K562 (cell line): ENCODE data around the gene RELL2.

ENCODE experiments used
- BMI1 ChIP-seq: fragments of 150-350 bp; IDR thresholded peaks from 2 replicates; pipeline ENCODE4 v1.6.1; 2014; ENCODE audit warnings: low read length
- CC2D1A ChIP-seq: fragments of 450-650 bp; IDR thresholded peaks from 2 replicates; pipeline ENCODE4 v1.6.1; 2017; ENCODE audit warnings: mild to moderate bottlenecking
- EP300 ChIP-seq: IDR thresholded peaks from 2 replicates; pipeline ENCODE4 v1.6.1; 2012; ENCODE audit warnings: low read length, improper control_type of control experiment
- FOXA1 ChIP-seq: fragments of 450-650 bp; IDR thresholded peaks from 2 replicates; pipeline ENCODE4 v1.6.1; 2016; ENCODE audit warnings: mild to moderate bottlenecking, borderline replicate concordance
- L3MBTL2 ChIP-seq: fragments of 450-650 bp; IDR thresholded peaks from 2 replicates; pipeline ENCODE4 v1.6.1; 2016; ENCODE audit warnings: mild to moderate bottlenecking, moderate library complexity
- MAZ ChIP-seq, 2 experiments: fragments of 450-650 bp in 1 of 2; sonication (generic) in 1 of 2; formaldehyde crosslinking; IDR thresholded peaks in 1 of 2; conservative IDR thresholded peaks in 1 of 2; 2 replicates each; pipeline versions ENCODE4 v1.4.0 to v1.5.0; 2020; ENCODE audit warnings: mild to moderate bottlenecking in 1 of 2, missing genetic modification reagents in 1 of 2
- SMC3 ChIP-seq: conservative IDR thresholded peaks from 2 replicates; pipeline ENCODE4 v1.6.1; 2011; ENCODE audit warnings: low read depth, low read length, improper control_type of control experiment; ENCODE audit not compliant: insufficient read depth
- SNRNP70 ChIP-seq: fragments of 200-400 bp; formaldehyde crosslinking; optimal IDR thresholded peaks from 2 replicates; pipeline ENCODE3; 2017; ENCODE audit warnings: low read depth, low read length
- TAF1 ChIP-seq: IDR thresholded peaks from 2 replicates; pipeline ENCODE4 v1.6.1; 2011; ENCODE audit warnings: mild to moderate bottlenecking, low read length, moderate library complexity; ENCODE audit not compliant: insufficient read depth, control insufficient read depth, severe bottlenecking; ENCODE audit errors: extremely low read depth

GRCh38 chr5:141605523-141606277 is 31.1 kb upstream of the RELL2 start:
- TF ChIP-seq FOXA1 (no peak), CC2D1A (peak; percentile 85), EP300 (peak; percentile 98), SNRNP70 (no peak), TAF1 (peak; percentile 12), BMI1 (no peak), L3MBTL2 (no peak), SMC3 (no peak), MAZ (CRISPR knock-in tag; conservative IDR thresholded peaks at IDR 0.05 in 1 of 2, IDR thresholded peaks at IDR 0.05 in 1 of 2) (peak in 1 of 2 experiments; percentile 53; a peak in 2 of 4 replicates)
